Endothelial cell of umbilical vein (primary cell): ENCODE results near the gene YWHAH. TPM values are rescaled to one million over a fixed set of nuclear protein-coding genes. Genes with fewer than 3 reads are reported as not detected.

ENCODE experiments used
- BruUV-seq: library from RNA; stranded (reverse); fragments of 400-500 nt; replicated peaks from 2 replicates; lab custom pipeline; 2021; lab: Mats Ljungman, UMichigan
- CTCF ChIA-PET: fragments of 300-600, 350-600 bp; sonication (Branson Sonifier 250); formaldehyde crosslinking; loops from one replicate; lab custom pipeline; 2021; ENCODE audit warnings: antibody characterized with exemption, inconsistent platforms; lab: Charles Lee
- POLR2A ChIA-PET: fragments of 300-600, 350-600 bp; sonication (Branson Sonifier 250); formaldehyde crosslinking; loops from one replicate; lab custom pipeline; 2021; ENCODE audit warnings: antibody characterized with exemption, inconsistent platforms; lab: Charles Lee
- DNase-seq: peaks from one replicate; pipeline ENCODE4 v3.0.0-alpha.2; 2011; ENCODE audit warnings: low read depth, low spot score
- FAIRE-seq: peaks from 2 replicates; lab custom pipeline; 2011; peaks lifted over from hg19 to GRCh38; lab: Jason Lieb, UNC
- H2AFZ ChIP-seq: 2 replicates; pipeline ENCODE4 v1.6.0; 2012; ENCODE audit warnings: low read depth, low read length, control low read depth, inconsistent platforms
- H3K27ac ChIP-seq: 2 replicates; pipeline ENCODE4 v1.5.1; 2011; ENCODE audit warnings: low read depth, mild to moderate bottlenecking, control low read depth, low read length, moderate library complexity; ENCODE audit not compliant: insufficient read depth
- H3K27me3 ChIP-seq, 2 experiments: 2 replicates each; pipeline versions ENCODE4 v1.6.0 to v1.6.1; 2011; ENCODE audit warnings: low read length in 2 of 2, mixed read lengths in 1 of 2; ENCODE audit not compliant: control insufficient read depth in 2 of 2, insufficient read depth in 2 of 2
- H3K36me3 ChIP-seq, 2 experiments: 2 replicates in 1 of 2; 3 replicates in 1 of 2; pipeline ENCODE4 v1.5.1; 2011; ENCODE audit warnings: low read length in 2 of 2, mild to moderate bottlenecking in 1 of 2, moderate library complexity in 1 of 2; ENCODE audit not compliant: control insufficient read depth in 2 of 2, insufficient read depth in 2 of 2; ENCODE audit errors: extremely low read depth in 1 of 2
- H3K4me1 ChIP-seq: 3 replicates; pipeline ENCODE4 v1.5.1; 2011; ENCODE audit warnings: mild to moderate bottlenecking, low read length; ENCODE audit not compliant: control insufficient read depth, insufficient read depth; ENCODE audit errors: extremely low read depth
- H3K4me2 ChIP-seq: 2 replicates; pipeline ENCODE4 v1.6.1; 2011; ENCODE audit warnings: low read length, control low read depth, mixed read lengths; ENCODE audit not compliant: insufficient read depth
- H3K4me3 ChIP-seq, 3 experiments: fragments of 200-600 bp in 1 of 3; sonication (generic), shearing (Covaris generic) in 1 of 3; replicated peaks in 1 of 3; 2 replicates each; pipeline ENCODE4 v1.5.1; 2011 to 2016; ENCODE audit warnings: control low read depth in 3 of 3, low read length in 3 of 3, mild to moderate bottlenecking in 2 of 3, inconsistent platforms in 1 of 3, low read depth in 1 of 3, moderate library complexity in 1 of 3; ENCODE audit not compliant: insufficient read depth in 1 of 3
- H3K79me2 ChIP-seq: 2 replicates; pipeline ENCODE4 v1.6.0; 2012; ENCODE audit warnings: low read length, inconsistent platforms; ENCODE audit not compliant: control insufficient read depth, insufficient read depth
- H3K9ac ChIP-seq: replicated peaks from 2 replicates; pipeline ENCODE3; 2011; ENCODE audit warnings: low read length, control low read depth; ENCODE audit not compliant: insufficient read depth; ENCODE audit errors: extremely low read depth
- H3K9me1 ChIP-seq: replicated peaks from 3 replicates; pipeline ENCODE4 v1.6.0; 2011; ENCODE audit warnings: mild to moderate bottlenecking, low read length; ENCODE audit not compliant: control insufficient read depth, insufficient read depth; ENCODE audit errors: extremely low read depth
- H3K9me3 ChIP-seq: replicated peaks from 2 replicates; pipeline ENCODE4 v1.5.1; 2012; ENCODE audit warnings: low read length, inconsistent platforms; ENCODE audit not compliant: control insufficient read depth, insufficient read depth
- H4K20me1 ChIP-seq: replicated peaks from 2 replicates; pipeline ENCODE3; 2011; ENCODE audit warnings: mild to moderate bottlenecking, low read length; ENCODE audit not compliant: control insufficient read depth, insufficient read depth; ENCODE audit errors: extremely low read depth
- EZH2 ChIP-seq: IDR thresholded peaks from 2 replicates; pipeline ENCODE4 v1.6.1; 2012; ENCODE audit warnings: borderline replicate concordance, low read depth, mild to moderate bottlenecking, moderate library complexity, low read length, inconsistent platforms; ENCODE audit not compliant: severe bottlenecking
- FOS ChIP-seq: IDR thresholded peaks from 2 replicates; pipeline ENCODE4 v1.6.1; 2011; ENCODE audit warnings: mild to moderate bottlenecking, low read length, moderate library complexity, borderline replicate concordance; ENCODE audit not compliant: insufficient read depth
- GATA2 ChIP-seq: IDR thresholded peaks from 2 replicates; pipeline ENCODE4 v1.7.0; 2011; ENCODE audit warnings: low read depth, mild to moderate bottlenecking, moderate library complexity, mixed read lengths, low read length; ENCODE audit not compliant: insufficient read length, insufficient read depth
- JUN ChIP-seq: IDR thresholded peaks from 2 replicates; pipeline ENCODE4 v1.6.1; 2011; ENCODE audit warnings: borderline replicate concordance, low read depth; ENCODE audit not compliant: insufficient read length, insufficient read depth
- MYC ChIP-seq: IDR thresholded peaks from one replicate; pipeline ENCODE4 v1.6.1; 2011; ENCODE audit warnings: mild to moderate bottlenecking, low read depth, low read length
- POLR2A ChIP-seq: IDR thresholded peaks from 2 replicates; pipeline ENCODE4 v1.6.1; 2012; ENCODE audit warnings: low read depth, mild to moderate bottlenecking, control low read depth, low read length
- POLR2AphosphoS5 ChIP-seq: IDR thresholded peaks from 2 replicates; pipeline ENCODE4 v1.6.1; 2012; ENCODE audit warnings: low read depth, mild to moderate bottlenecking, control low read depth, low read length, moderate library complexity; ENCODE audit not compliant: insufficient read depth
- dilution Hi-C: fragments of 300-500 bp; cut with MboI; formaldehyde crosslinking; loops from one replicate; pipeline ENCODE4 v1.15.0; 2019; ENCODE audit warnings: low sequenced_read_pairs; ENCODE audit not compliant: extremely low pct_ligation_motif_present
- intact Hi-C: fragments of 100-400 bp; cut with micrococcal nuclease; formaldehyde crosslinking; loops from one replicate; pipeline ENCODE4 v1.10.0; 2022
- polyA plus RNA-seq, 4 experiments: library from polyadenylated mRNA; depleted of rRNA in 3 of 4; stranded (reverse) in 3 of 4; unstranded in 1 of 4; fragments of >200 nt; gene quantifications; 2 replicates each; pipeline versions ENCODE4 v1.2.1 to v1.2.3, GENCODE V29; 2011 to 2012; ENCODE audit warnings: missing spikeins in 1 of 4
- total RNA-seq: library from RNA; stranded (reverse); gene quantifications from 2 replicates; pipeline ENCODE4 v1.2.3, GENCODE V29; 2021
- TF ChIP-seq, protein P1 (sequence below): IDR thresholded peaks from 2 replicates; pipeline ENCODE4 v1.6.1; 2011; ENCODE audit not compliant: insufficient read depth, insufficient read length
- TF ChIP-seq, protein P2 (sequence below), 2 donors: IDR thresholded peaks; 1 replicate in 1 of 2; 2 replicates in 1 of 2; pipeline ENCODE4 v1.5.1; 2011; ENCODE audit warnings: low read length in 2 of 2, mild to moderate bottlenecking in 2 of 2, moderate library complexity in 2 of 2, control low read depth in 1 of 2, inconsistent platforms in 1 of 2, low read depth in 1 of 2; ENCODE audit not compliant: insufficient read depth in 1 of 2; ENCODE audit errors: extremely low read depth in 1 of 2

Gene YWHAH
- total and polyA plus RNA-seq, 2 donors (not counting 3 experiments of a cell fraction or from before 2014, with no cell fraction given), result 73.6 to 170 TPM

DNA sequence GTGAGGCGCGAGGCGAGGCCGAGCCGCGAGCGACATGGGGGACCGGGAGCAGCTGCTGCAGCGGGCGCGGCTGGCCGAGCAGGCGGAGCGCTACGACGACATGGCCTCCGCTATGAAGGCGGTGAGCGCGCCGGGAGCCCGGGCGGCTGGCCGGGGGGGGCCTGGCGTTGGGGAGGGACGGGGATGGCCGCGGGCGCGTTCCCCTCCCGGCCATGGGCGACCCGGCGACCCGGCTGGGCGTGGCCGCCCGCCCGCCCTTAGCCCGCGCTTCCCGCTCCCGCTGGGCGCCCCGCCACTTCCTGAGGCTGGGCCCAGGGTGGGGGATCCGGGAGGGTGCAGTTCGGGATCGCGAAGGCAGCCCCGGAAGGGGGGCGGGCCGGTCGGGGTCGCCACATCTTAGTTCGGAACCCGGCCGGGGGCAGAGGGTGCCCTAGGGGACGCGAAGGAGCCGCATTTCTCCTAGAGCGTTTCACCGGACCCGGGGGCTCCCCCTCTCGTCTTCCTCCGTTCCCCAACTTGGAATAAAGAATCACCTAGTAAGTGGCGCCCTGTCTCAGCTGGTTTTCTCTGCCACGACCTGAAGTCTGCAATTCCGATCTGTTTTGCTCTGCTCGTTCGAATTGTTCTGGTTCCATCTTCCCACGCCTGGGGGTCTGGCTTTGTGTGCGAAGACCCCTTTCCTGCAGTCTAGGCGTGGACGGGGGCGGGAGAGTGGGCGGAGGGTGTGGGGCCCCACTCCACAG lies 536 bp downstream of the YWHAH start:
- peak; percentile 11 for DNase-seq
- Histone ChIP-seq H3K27ac (peak overlapping the region; percentile 74), H3K9me1 (no peaks in the 10 kb centered on the region), H4K20me1 (no peaks in the 10 kb centered on the region), H3K4me3 (peak overlapping the region; percentile 94 to 100 (median 96)), H3K36me3 (peaks cover 0 to 4% of the 10 kb centered on the region in 2 experiments), H3K4me1 (peaks cover 24% of the 10 kb centered on the region), H3K4me2 (peak overlapping the region; percentile 96), H3K27me3 (no peaks in the 10 kb centered on the region), H2AFZ (peak overlapping the region; percentile 46), H3K9ac (peak overlapping the region; percentile 91), H3K9me3 (no peaks in the 10 kb centered on the region), H3K79me2 (peaks cover 53% of the 10 kb centered on the region)
- BruUV-seq, result no TSS peak
- dilution Hi-C loops, result no loop called here
- POLR2A ChIA-PET, result no interaction called here
- TF ChIP-seq GATA2, result no peak
- TF ChIP-seq EZH2, result no peak
- TF ChIP-seq POLR2AphosphoS5, result peak; percentile 8
- FAIRE-seq, result peak; percentile 43
- CTCF ChIA-PET, result interaction anchor here (1.5 to 4.5 kb wide), 4 partner anchors 26 to 279 kb away, joined by 11 to 26 read pairs (median 18); no protein-coding TSS in a partner anchor
- intact Hi-C loops, result loop anchor here (1.0 to 5.0 kb wide), 4 partner anchors 26 to 192 kb away; no protein-coding TSS in a partner anchor

DNA sequence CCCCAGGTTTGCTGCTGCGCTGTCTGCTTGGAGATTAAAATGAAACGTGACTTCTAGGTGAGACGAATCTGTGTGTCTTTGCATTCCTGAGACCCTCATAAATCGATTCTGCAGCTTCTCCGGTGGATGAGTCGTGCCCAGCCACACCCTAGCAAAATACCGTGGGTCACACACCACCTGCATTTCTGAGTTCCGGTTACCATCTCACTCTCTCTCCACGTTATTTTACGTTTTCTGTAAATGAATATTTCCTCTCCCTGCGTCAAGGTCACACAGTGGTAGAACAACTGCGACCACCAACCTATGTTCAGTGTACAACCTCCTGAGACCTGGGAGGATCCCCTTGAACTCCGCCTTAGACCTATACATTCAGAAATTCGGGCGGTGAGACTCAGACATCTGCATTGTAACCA lies 1.1 kb downstream of the YWHAH start:
- no peaks in the 10 kb centered on the region for H4K20me1 ChIP-seq
- DNase-seq, result peak; percentile 12
- intact Hi-C loops, result loop anchor here (2.0 to 5.0 kb wide), 2 partner anchors 25 to 118 kb away; no protein-coding TSS in a partner anchor

More for the DNA sequence above, 1.1 kb downstream of the YWHAH start:
- Histone ChIP-seq H3K27me3 (no peaks in the 10 kb centered on the region), H3K27ac (peak overlapping the region; percentile 74), H3K4me3 (peak overlapping the region; percentile 94 to 100 (median 96)), H3K9me1 (no peaks in the 10 kb centered on the region), H3K9ac (peak overlapping the region; percentile 91), H3K4me2 (peak overlapping the region; percentile 96), H3K9me3 (no peaks in the 10 kb centered on the region), H3K36me3 (peaks cover 0 to 4% of the 10 kb centered on the region in 2 experiments), H2AFZ (no peak overlapping the region), H3K79me2 (peaks cover 58% of the 10 kb centered on the region), H3K4me1 (peaks cover 24% of the 10 kb centered on the region)
- peak; percentile 43 for FAIRE-seq
- BruUV-seq, result no TSS peak
- dilution Hi-C loops, result no loop called here
- CTCF ChIA-PET, result interaction anchor here (1.0 to 4.5 kb wide), 5 partner anchors 22 to 280 kb away, joined by 3 to 26 read pairs (median 17); no protein-coding TSS in a partner anchor
- TF ChIP-seq POLR2A, result no peak
- TF ChIP-seq EZH2, result no peak
- TF ChIP-seq, protein P1, sequence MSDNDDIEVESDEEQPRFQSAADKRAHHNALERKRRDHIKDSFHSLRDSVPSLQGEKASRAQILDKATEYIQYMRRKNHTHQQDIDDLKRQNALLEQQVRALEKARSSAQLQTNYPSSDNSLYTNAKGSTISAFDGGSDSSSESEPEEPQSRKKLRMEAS, result no peak
- TF ChIP-seq JUN, result no peak
- TF ChIP-seq, protein P2, sequence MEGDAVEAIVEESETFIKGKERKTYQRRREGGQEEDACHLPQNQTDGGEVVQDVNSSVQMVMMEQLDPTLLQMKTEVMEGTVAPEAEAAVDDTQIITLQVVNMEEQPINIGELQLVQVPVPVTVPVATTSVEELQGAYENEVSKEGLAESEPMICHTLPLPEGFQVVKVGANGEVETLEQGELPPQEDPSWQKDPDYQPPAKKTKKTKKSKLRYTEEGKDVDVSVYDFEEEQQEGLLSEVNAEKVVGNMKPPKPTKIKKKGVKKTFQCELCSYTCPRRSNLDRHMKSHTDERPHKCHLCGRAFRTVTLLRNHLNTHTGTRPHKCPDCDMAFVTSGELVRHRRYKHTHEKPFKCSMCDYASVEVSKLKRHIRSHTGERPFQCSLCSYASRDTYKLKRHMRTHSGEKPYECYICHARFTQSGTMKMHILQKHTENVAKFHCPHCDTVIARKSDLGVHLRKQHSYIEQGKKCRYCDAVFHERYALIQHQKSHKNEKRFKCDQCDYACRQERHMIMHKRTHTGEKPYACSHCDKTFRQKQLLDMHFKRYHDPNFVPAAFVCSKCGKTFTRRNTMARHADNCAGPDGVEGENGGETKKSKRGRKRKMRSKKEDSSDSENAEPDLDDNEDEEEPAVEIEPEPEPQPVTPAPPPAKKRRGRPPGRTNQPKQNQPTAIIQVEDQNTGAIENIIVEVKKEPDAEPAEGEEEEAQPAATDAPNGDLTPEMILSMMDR (IDR thresholded peaks at IDR 0.05; ENCODE audit: extremely low read depth in 1 of 2, insufficient read depth in 1 of 2, low read depth in 1 of 2, low read length in 2 of 2), result no peak
- no peak for TF ChIP-seq MYC
- no peak for TF ChIP-seq FOS
- no peak for TF ChIP-seq POLR2AphosphoS5
- TF ChIP-seq GATA2, result no peak
- POLR2A ChIA-PET, result no interaction called here
